ENCODE measurements around the gene RAPSN. TPM values are rescaled to one million over a fixed set of nuclear protein-coding genes. Genes with fewer than 3 reads are reported as not detected.
A peak's percentile ranks its signal among the peaks of the same experiment; 100 is the strongest.

RAPSN gene
- polyA plus RNA-seq, 2 donors: 0.13 to 0.16 TPM

- WGBS, 2 donors: 71 to 75% methylated on average over 12 of the region's 12 CpGs
- H3K36me3 ChIP-seq (ENCODE audit: control insufficient read depth in 2 of 2, insufficient read depth in 2 of 2, low read length in 1 of 2): peaks cover 0 to 3% of the 10 kb centered on the region in 2 donors
- no peak overlapping the region for H3K27ac ChIP-seq (ENCODE audit: low read depth in 2 of 2, low read length in 1 of 2)
- H3K4me1 ChIP-seq (ENCODE audit: control insufficient read depth in 2 of 2, insufficient read depth in 2 of 2, low read length in 1 of 2): peaks cover 12 to 29% of the 10 kb centered on the region in 2 donors
- H3K4me3 ChIP-seq (ENCODE audit: low read depth in 1 of 2, low read length in 2 of 2): no peak overlapping the region
- no peaks in the 10 kb centered on the region for H3K27me3 ChIP-seq (ENCODE audit: control insufficient read depth in 1 of 2, insufficient read depth in 2 of 2, low read length in 2 of 2)
- H3K9me3 ChIP-seq (ENCODE audit: control insufficient read depth in 2 of 2, insufficient read depth in 1 of 2, low read depth in 1 of 2, low read length in 1 of 2): no peaks in the 10 kb centered on the region
Measured at GRCh38 chr11:47411884-47412746, 36.8 kb downstream of the RAPSN start.

DNA sequence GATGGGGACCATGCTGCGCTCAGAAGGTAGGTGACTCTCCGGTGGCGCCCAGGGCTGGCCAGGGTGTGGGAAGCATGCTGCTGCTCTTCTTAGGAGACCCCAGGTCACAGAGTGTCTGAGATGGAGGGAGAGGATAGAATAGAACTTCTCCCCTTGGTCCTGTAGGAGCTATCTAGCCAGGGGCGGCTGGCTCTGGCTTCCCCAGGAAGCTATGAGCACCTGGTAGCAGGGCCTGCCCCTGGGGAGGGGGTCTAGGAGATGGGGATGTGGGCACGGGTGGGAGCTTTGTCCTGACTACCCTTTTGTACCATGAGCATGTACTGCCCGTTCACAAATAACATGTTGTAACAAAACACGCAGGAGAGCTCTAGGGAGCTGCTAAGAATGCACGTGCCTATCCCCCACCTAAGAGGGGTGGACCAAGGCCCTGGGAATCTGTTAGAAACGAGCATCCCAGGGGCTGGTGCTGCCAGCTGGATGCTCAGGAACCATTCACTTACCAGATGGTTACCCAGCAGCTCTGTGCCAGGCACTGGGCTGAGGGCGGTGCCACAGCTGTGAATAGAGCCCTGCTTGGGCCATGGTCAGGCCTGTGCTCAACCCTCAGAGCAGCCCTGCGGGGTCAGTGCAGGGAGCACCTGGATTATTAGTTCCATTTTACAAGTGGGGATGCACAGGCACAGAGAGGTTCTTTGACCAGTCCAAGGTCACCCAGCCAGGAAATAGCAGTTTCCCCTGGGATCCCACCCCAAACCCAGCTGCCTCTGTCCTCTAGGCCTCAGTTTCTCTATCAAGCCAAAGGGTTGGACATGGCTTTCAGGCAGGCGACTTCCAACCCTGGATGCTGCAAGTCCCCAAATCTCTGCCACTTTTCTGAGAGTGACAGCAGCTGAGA, 38.3 kb downstream of the RAPSN start:
- H3K4me1 ChIP-seq (ENCODE audit: control insufficient read depth in 2 of 2, insufficient read depth in 2 of 2, low read length in 1 of 2): peaks cover 10 to 23% of the 10 kb centered on the region in 2 donors
- peaks cover 0 to 3% of the 10 kb centered on the region in 2 donors for H3K36me3 ChIP-seq (ENCODE audit: control insufficient read depth in 2 of 2, insufficient read depth in 2 of 2, low read length in 1 of 2)
- H3K4me3 ChIP-seq (ENCODE audit: low read depth in 1 of 2, low read length in 2 of 2): no peak overlapping the region
- H3K27ac ChIP-seq (ENCODE audit: low read depth in 2 of 2, low read length in 1 of 2): peak overlapping the region in 1 of 2 donors; percentile 58
- no peaks in the 10 kb centered on the region for H3K27me3 ChIP-seq (ENCODE audit: control insufficient read depth in 1 of 2, insufficient read depth in 2 of 2, low read length in 2 of 2)
- H3K9me3 ChIP-seq (ENCODE audit: control insufficient read depth in 2 of 2, insufficient read depth in 1 of 2, low read depth in 1 of 2, low read length in 1 of 2): no peaks in the 10 kb centered on the region
- 70 to 74% methylated on average over 12 of the region's 12 CpGs for WGBS, 2 donors

- Histone ChIP-seq H3K9me3 (ENCODE audit: control insufficient read depth in 2 of 2, insufficient read depth in 1 of 2, low read depth in 1 of 2, low read length in 1 of 2) (no peaks in the 10 kb centered on the region), H3K4me3 (ENCODE audit: low read depth in 1 of 2, low read length in 2 of 2) (peak overlapping the region; percentile 5 to 63), H3K4me1 (ENCODE audit: control insufficient read depth in 2 of 2, insufficient read depth in 2 of 2, low read length in 1 of 2) (peaks cover 7 to 18% of the 10 kb centered on the region in 2 donors), H3K27me3 (ENCODE audit: control insufficient read depth in 1 of 2, insufficient read depth in 2 of 2, low read length in 2 of 2) (no peaks in the 10 kb centered on the region), H3K27ac (ENCODE audit: low read depth in 2 of 2, low read length in 1 of 2) (peak overlapping the region; percentile 70 to 89), H3K36me3 (ENCODE audit: control insufficient read depth in 2 of 2, insufficient read depth in 2 of 2, low read length in 1 of 2) (peaks cover 0 to 3% of the 10 kb centered on the region in 2 donors)
- 50 to 66% methylated on average over 30 to 31 of the region's 31 CpGs for WGBS, 2 donors
Measured at GRCh38 chr11:47409440-47410369, 39.2 kb downstream of the RAPSN start.

DNA sequence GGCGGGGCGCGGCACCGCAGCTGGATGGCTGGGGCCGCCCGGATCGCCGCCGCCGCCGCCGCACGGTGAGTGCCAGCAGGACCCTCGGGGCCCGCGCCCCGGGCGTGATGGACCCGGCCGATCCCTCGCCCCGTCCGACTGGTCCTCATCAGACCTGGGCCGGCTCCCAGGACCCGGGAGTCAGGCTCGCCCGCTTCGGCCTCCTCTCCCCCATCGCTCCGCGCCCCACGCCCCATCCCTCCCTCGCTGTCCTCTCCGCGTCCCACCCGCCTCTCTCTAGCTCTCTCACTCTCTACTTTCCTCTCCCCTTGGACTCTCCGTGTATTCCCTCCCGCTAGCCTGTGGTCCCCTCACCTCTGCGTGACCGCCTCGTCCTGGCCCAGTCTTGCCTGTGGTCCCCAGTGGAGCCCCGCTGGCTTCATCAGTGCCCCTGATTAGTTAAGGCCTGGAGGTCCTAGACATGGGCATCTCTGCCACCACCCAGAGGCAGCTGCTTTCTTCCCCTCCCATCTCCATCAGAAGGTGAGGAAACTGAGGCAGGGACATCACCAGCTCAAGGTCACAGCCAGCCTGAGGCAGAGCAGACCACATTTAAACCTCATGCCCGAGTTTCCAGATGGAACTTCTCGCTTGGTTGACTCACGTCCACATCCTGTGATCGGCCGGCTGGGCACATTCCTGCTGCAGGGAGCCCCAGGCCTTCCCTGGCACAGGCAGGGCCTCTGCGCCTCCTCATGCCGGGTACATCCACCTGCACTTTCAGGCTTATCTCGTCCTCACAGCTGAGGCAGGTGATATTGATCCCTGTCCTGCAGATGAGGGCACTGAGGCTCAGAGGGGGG, 40.1 kb downstream of the RAPSN start:
- Histone ChIP-seq H3K36me3 (ENCODE audit: control insufficient read depth in 2 of 2, insufficient read depth in 2 of 2, low read length in 1 of 2) (peaks cover 0 to 3% of the 10 kb centered on the region in 2 donors), H3K27ac (ENCODE audit: low read depth in 2 of 2, low read length in 1 of 2) (peak overlapping the region; percentile 70 to 89), H3K27me3 (ENCODE audit: control insufficient read depth in 1 of 2, insufficient read depth in 2 of 2, low read length in 2 of 2) (no peaks in the 10 kb centered on the region), H3K4me3 (ENCODE audit: low read depth in 1 of 2, low read length in 2 of 2) (peak overlapping the region; percentile 61 to 63), H3K4me1 (ENCODE audit: control insufficient read depth in 2 of 2, insufficient read depth in 2 of 2, low read length in 1 of 2) (peaks cover 7 to 18% of the 10 kb centered on the region in 2 donors), H3K9me3 (ENCODE audit: control insufficient read depth in 2 of 2, insufficient read depth in 1 of 2, low read depth in 1 of 2, low read length in 1 of 2) (no peaks in the 10 kb centered on the region)
- WGBS, 2 donors: 3 to 4% methylated on average over 27 to 50 of the region's 50 CpGs

DNA sequence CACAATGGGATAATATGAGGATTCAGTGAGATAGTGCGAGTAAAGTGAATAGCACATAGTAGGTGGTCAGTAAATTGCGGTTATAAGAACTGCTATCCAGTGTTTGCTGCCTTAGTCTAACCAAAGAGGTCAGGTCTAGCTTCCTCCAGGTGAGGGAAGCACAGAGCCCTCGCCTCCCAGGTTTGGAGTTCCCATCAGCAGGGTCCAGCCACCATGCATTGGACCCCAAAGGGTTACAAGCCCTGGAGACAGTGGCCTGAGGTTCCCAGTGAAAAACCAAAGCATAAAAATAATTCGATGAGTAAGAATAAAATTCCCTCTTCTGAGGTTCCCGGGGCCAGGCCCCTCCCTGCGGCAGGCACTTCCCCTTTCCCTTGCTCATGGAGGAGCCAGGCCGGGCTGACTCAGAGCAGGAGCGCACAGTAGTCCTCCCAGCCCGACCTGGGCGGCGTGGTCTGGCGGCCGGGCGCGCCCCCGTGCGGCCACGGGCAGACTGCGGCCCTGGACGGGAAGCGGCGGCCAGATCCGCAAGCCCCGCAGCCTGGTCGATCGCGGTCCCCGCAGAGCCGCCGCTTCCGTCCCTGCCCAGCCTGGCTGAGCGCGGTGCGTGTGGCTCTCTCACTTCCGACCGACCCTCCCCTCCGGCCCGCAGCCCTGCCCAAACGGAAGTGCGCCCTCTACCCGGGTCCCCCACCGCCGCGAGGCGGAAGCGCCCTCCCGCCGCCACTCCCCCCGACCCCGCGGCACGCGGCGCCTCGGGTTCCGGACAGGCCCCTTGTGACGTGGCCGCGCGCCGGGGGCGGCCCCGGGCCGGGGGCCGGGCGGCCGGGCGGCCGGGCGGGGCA, 41.0 kb downstream of the RAPSN start, which contains the start of gene SLC39A13:
SLC39A13 (plus strand) TSS at position 845 of the 845 bp plus-strand sequence. CDS start 1,505 bp downstream, outside the sequence.
- H3K4me1 ChIP-seq (ENCODE audit: control insufficient read depth in 2 of 2, insufficient read depth in 2 of 2, low read length in 1 of 2): peaks cover 7 to 18% of the 10 kb centered on the region in 2 donors
- no peaks in the 10 kb centered on the region for H3K9me3 ChIP-seq (ENCODE audit: control insufficient read depth in 2 of 2, insufficient read depth in 1 of 2, low read depth in 1 of 2, low read length in 1 of 2)
- H3K4me3 ChIP-seq (ENCODE audit: low read depth in 1 of 2, low read length in 2 of 2): peak within 1 kb of the TSS; percentile 61 to 63
- peak within 1 kb of the TSS; percentile 77 to 94 for H3K27ac ChIP-seq (ENCODE audit: low read depth in 2 of 2, low read length in 1 of 2)
- 1% methylated on average over 47 to 70 of the region's 70 CpGs for WGBS, 2 donors
- no peaks in the 10 kb centered on the region for H3K36me3 ChIP-seq (ENCODE audit: control insufficient read depth in 2 of 2, insufficient read depth in 2 of 2, low read length in 1 of 2)
- no peaks in the 10 kb centered on the region for H3K27me3 ChIP-seq (ENCODE audit: control insufficient read depth in 1 of 2, insufficient read depth in 2 of 2, low read length in 2 of 2)

DNA sequence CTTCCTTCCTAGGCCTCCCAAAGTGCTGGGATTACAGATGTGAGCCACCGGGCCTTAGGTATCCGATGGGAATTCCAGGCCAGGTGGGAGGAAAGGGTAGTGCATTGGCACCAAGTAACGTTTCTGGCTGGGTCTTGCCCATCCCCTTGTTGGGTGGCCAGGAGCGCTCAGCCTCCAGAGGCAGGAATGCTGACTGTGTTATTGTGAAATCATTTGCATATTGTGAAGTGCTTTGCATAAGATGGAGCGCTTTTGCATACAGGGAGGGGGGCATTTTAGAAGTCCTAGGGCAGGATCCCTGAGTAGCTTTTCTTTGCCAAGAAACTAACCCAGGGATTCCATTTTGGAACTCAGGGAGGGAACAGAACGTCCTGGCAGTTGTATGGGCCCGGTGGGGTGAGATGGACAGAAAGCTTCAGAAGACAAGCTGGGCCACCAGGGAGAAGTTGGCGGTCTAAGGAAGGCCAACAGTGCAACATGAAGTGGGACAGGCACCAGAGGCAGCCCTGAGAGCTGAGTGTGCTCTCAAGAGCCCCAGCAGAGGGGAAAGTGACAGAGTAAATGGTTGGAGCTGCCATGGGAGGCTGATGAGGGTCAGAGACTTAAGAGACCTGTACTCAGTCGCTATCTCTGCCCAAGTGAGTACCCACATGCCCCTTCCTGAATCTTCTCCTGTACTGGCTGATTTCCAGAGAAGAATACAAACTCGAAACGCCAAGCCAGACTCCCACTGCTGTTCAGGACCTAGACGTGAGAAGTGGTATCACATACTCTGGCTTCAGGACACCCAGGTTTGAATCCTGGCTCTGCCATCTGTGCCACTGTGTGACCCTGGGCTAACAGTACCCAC, 41.8 kb downstream of the RAPSN start:
- no peaks in the 10 kb centered on the region for H3K36me3 ChIP-seq (ENCODE audit: control insufficient read depth in 2 of 2, insufficient read depth in 2 of 2, low read length in 1 of 2)
- WGBS, 2 donors: 40 to 49% methylated on average over 12 of the region's 12 CpGs

GRCh38 chr11:47403571-47403970, 45.4 kb downstream of the RAPSN start:
- no peak overlapping the region for H3K4me3 ChIP-seq (ENCODE audit: low read depth in 1 of 2, low read length in 2 of 2)
- peaks cover 0 to 15% of the 10 kb centered on the region in 2 donors for H3K4me1 ChIP-seq (ENCODE audit: control insufficient read depth in 2 of 2, insufficient read depth in 2 of 2, low read length in 1 of 2)
- H3K27ac ChIP-seq (ENCODE audit: low read depth in 2 of 2, low read length in 1 of 2): no peak overlapping the region
- H3K36me3 ChIP-seq (ENCODE audit: control insufficient read depth in 2 of 2, insufficient read depth in 2 of 2, low read length in 1 of 2): no peaks in the 10 kb centered on the region
- H3K9me3 ChIP-seq (ENCODE audit: control insufficient read depth in 2 of 2, insufficient read depth in 1 of 2, low read depth in 1 of 2, low read length in 1 of 2): no peaks in the 10 kb centered on the region
- 85 to 86% methylated on average over 3 of the region's 3 CpGs for WGBS, 2 donors
- no peaks in the 10 kb centered on the region for H3K27me3 ChIP-seq (ENCODE audit: control insufficient read depth in 1 of 2, insufficient read depth in 2 of 2, low read length in 2 of 2)

More for the DNA sequence above, 41.8 kb downstream of the RAPSN start:
- peak overlapping the region; percentile 77 to 94 for H3K27ac ChIP-seq (ENCODE audit: low read depth in 2 of 2, low read length in 1 of 2)
- peak overlapping the region; percentile 60 to 63 for H3K4me3 ChIP-seq (ENCODE audit: low read depth in 1 of 2, low read length in 2 of 2)
- no peaks in the 10 kb centered on the region for H3K27me3 ChIP-seq (ENCODE audit: control insufficient read depth in 1 of 2, insufficient read depth in 2 of 2, low read length in 2 of 2)
- peaks cover 7 to 18% of the 10 kb centered on the region in 2 donors for H3K4me1 ChIP-seq (ENCODE audit: control insufficient read depth in 2 of 2, insufficient read depth in 2 of 2, low read length in 1 of 2)
- no peaks in the 10 kb centered on the region for H3K9me3 ChIP-seq (ENCODE audit: control insufficient read depth in 2 of 2, insufficient read depth in 1 of 2, low read depth in 1 of 2, low read length in 1 of 2)

All from esophagus (tissue), 2 donors.